Ascending aorta (tissue), 2 donors: ENCODE data around the gene KRT26. TPM values are rescaled to one million over a fixed set of nuclear protein-coding genes. Genes with fewer than 3 reads are reported as not detected.

Experiments used
- DNase-seq, 2 donors: peaks; one replicate each; pipeline ENCODE4 v3.0.0-alpha.2; 2019; ENCODE audit warnings: low spot score in 2 of 2
- H3K27ac ChIP-seq, 2 donors: fragments of 200-600 bp; sonication (generic); one replicate each; pipeline ENCODE4 v1.5.1; 2016 to 2017; ENCODE audit warnings: mild to moderate bottlenecking in 1 of 2
- H3K27me3 ChIP-seq: fragments of 200-600 bp; sonication (generic); one replicate; pipeline ENCODE4 v1.5.1; 2017
- H3K36me3 ChIP-seq, 2 donors: fragments of 200-600 bp; sonication (generic); one replicate each; pipeline ENCODE4 v1.5.1; 2016
- H3K4me1 ChIP-seq, 2 donors: fragments of 200-600 bp; sonication (generic); one replicate each; pipeline ENCODE4 v1.5.1; 2016 to 2017; ENCODE audit warnings: mild to moderate bottlenecking in 1 of 2
- H3K4me3 ChIP-seq, 2 donors: fragments of 200-600 bp; sonication (generic); one replicate each; pipeline ENCODE4 v1.5.1; 2016 to 2017; ENCODE audit warnings: mild to moderate bottlenecking in 1 of 2
- H3K9me3 ChIP-seq, 2 donors: fragments of 200-600 bp; sonication (generic); one replicate each; pipeline ENCODE4 v1.5.1; 2016
- intact Hi-C: fragments of 100-400 bp; cut with DNase I; formaldehyde crosslinking; loops from one replicate; pipeline ENCODE4 v1.15.1; 2023
- total RNA-seq: library from RNA; depleted of rRNA; stranded (reverse); fragments of >200 nt; gene quantifications from one replicate; pipeline ENCODE4 v1.1.0, GENCODE V29; 2016
- TF ChIP-seq, protein P1 (sequence below), 3 experiments: fragments of 200-600 bp in 2 of 3; fragments of 450-650 bp in 1 of 3; sonication (generic) in 2 of 3; IDR thresholded peaks; one replicate each; pipeline ENCODE4 v1.5.1; 2016 to 2019; ENCODE audit warnings: antibody characterized with exemption in 3 of 3, mild to moderate bottlenecking in 1 of 3, moderate library complexity in 1 of 3

KRT26 gene
- total RNA-seq, 1 donor from 2014 or later = not detected

DNA sequence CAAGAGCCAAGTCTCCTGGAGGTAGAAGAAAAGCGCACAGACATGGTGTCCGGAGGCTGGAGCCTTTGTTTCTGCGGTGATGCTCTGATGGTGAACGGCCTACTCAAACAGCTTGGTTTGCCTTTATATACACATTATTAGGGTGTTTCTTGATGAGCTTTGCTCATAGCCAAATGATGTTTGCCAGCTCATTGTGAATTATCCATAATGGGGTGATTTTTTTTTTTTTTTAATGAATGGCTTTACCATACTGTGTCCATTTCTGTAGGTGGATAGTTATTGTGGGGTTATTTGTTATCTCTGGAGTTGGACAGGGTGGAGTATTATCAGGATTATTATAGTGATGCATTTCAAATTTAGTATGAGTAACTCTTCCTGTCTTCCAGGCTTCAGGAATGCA is 10.4 kb upstream of the KRT26 start, which contains the start of gene KRT27:
Gene KRT27 (minus strand): TSS at position 101 of the 400 bp plus-strand sequence. CDS start 57 bp downstream, at position 44.
- Histone ChIP-seq H3K27me3 (no peaks in the 10 kb centered on the region), H3K4me3 (no peak within 1 kb of the TSS), H3K9me3 (no peaks in the 10 kb centered on the region), H3K4me1 (no peaks in the 10 kb centered on the region), H3K27ac (no peak within 1 kb of the TSS), H3K36me3 (no peaks in the 10 kb centered on the region)
- no peak for DNase-seq
- TF ChIP-seq, protein P1, sequence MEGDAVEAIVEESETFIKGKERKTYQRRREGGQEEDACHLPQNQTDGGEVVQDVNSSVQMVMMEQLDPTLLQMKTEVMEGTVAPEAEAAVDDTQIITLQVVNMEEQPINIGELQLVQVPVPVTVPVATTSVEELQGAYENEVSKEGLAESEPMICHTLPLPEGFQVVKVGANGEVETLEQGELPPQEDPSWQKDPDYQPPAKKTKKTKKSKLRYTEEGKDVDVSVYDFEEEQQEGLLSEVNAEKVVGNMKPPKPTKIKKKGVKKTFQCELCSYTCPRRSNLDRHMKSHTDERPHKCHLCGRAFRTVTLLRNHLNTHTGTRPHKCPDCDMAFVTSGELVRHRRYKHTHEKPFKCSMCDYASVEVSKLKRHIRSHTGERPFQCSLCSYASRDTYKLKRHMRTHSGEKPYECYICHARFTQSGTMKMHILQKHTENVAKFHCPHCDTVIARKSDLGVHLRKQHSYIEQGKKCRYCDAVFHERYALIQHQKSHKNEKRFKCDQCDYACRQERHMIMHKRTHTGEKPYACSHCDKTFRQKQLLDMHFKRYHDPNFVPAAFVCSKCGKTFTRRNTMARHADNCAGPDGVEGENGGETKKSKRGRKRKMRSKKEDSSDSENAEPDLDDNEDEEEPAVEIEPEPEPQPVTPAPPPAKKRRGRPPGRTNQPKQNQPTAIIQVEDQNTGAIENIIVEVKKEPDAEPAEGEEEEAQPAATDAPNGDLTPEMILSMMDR (IDR thresholded peaks at IDR 0.05) = no peak
- intact Hi-C loops = no loop called here

DNA sequence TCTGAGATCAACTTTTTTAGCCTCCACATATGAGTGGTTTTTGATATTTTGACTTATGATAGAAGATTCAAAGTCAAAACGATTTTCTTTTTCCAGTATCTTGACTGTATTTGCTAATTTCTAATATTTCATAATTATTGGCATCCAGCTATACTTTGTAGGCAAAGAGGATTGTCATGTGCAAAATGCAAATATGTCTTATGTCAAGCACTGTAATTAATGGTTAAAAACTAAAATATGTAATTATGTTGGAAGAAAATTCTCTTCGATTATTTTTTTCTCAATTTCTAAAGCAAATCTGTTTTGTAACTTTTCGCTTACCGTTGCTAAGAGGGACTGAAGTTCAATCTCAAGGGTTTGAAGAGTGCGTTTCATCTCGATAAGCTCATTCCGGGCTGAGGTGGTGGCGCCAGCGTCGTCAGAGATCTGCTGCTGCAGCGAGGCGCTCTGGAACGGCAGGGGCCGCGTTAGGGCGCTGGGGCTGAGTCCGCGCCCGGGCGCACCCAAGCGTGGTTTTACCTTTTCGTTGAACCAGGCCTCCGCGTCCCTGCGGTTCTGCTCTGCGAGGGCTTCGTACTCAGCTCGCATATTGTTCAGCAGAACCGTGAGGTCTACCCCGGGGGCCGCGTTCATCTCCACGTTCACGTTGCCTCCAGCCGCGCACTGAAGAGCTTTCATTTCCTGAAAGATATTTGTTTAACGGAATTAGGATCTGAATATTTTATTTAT is 7.3 kb upstream of the KRT26 start:
- intact Hi-C loops = no loop called here
- Histone ChIP-seq H3K4me3 (no peak overlapping the region), H3K36me3 (no peaks in the 10 kb centered on the region), H3K4me1 (no peaks in the 10 kb centered on the region), H3K27ac (no peak overlapping the region), H3K27me3 (no peaks in the 10 kb centered on the region), H3K9me3 (no peaks in the 10 kb centered on the region)
- TF ChIP-seq, protein P1 (IDR thresholded peaks at IDR 0.05) = no peak
- DNase-seq = no peak

DNA sequence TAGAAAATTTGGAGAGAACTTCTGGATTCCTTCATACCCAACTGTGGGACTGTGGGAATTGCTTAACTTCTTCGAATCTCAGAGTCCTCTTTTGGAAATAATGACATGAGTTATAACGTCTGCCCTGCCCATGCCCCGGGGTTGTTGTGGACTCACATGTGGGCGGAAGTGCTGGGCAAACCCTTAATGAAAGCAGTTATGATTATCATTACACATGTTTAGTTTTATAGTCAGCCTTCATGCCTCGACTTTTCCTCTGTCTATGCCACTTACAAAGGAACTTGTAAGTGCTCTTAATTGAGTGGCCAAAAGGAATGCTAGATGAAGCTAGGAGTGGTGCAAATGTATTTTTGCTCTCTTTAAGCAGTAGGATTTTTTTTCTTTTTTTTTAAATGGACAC is 6.5 kb upstream of the KRT26 start:
- H3K36me3 ChIP-seq = no peaks in the 10 kb centered on the region
- H3K27ac ChIP-seq = no peak overlapping the region
- H3K4me1 ChIP-seq = no peaks in the 10 kb centered on the region
- no peaks in the 10 kb centered on the region for H3K9me3 ChIP-seq
- no peak overlapping the region for H3K4me3 ChIP-seq
- TF ChIP-seq, protein P1 (IDR thresholded peaks at IDR 0.05) = no peak
- no peak for DNase-seq
- no peaks in the 10 kb centered on the region for H3K27me3 ChIP-seq
- intact Hi-C loops = no loop called here

DNA sequence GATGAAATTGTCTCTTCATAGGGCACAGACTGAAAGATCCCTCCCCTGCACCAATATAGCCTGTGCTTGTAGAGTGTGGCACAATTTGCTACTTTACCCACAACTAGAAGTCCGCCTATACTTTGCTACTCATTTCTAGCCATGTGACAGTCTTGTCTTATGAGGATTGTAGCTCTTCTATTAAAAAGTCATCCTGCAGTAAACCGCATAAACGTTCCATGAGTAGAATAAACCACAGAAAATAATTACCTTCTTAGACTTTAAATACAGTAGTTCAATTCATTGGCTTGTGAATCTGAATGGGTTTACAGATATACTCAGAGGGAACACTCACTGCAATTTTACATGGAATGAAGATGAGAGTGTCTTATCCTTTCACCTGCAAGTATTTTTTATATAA is 6.0 kb upstream of the KRT26 start:
- H3K27me3 ChIP-seq = no peaks in the 10 kb centered on the region
- H3K4me1 ChIP-seq = no peaks in the 10 kb centered on the region
- H3K9me3 ChIP-seq = no peaks in the 10 kb centered on the region
- no peaks in the 10 kb centered on the region for H3K36me3 ChIP-seq
- no peak for DNase-seq
- intact Hi-C loops = no loop called here
- TF ChIP-seq, protein P1 (IDR thresholded peaks at IDR 0.05) = no peak
- H3K27ac ChIP-seq = no peak overlapping the region
- H3K4me3 ChIP-seq = no peak overlapping the region

DNA sequence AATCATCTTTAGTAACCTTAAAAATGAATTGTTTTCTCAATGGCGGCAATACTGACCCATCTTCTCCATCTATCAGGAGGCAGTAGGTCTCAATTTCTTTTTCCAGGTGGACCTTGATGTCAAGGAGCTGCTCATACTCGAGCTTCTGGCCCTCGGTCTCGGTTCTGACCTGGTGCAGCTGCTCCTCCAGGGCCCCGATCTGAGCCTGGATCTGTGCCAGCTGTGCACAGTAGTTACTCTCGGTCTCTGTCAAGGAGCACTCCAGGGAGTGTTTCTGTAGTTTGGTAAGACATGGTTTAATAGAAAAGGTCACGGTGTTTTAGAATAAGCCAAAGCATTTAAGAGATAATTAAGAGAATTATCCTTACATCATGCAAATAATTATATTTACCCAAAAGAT is 5.5 kb upstream of the KRT26 start:
- Histone ChIP-seq H3K4me1 (no peaks in the 10 kb centered on the region), H3K36me3 (no peaks in the 10 kb centered on the region), H3K27ac (no peak overlapping the region), H3K4me3 (no peak overlapping the region), H3K27me3 (no peaks in the 10 kb centered on the region), H3K9me3 (no peaks in the 10 kb centered on the region)
- intact Hi-C loops = no loop called here
- TF ChIP-seq, protein P1 (IDR thresholded peaks at IDR 0.05) = no peak
- DNase-seq = no peak
